HEK293T (cell line): ENCODE results near the gene CCDC169.

Source experiments
- CTCF ChIA-PET: fragments of 350-600 bp; formaldehyde crosslinking; extraction: SDS; loops from one replicate; lab custom pipeline; 2021; ENCODE audit warnings: antibody characterized with exemption, inconsistent platforms; lab: Yijun Ruan, JAX
- POLR2A ChIA-PET: fragments of 350-600 bp; formaldehyde crosslinking; extraction: SDS; loops from one replicate; lab custom pipeline; 2020; ENCODE audit warnings: antibody characterized with exemption, inconsistent platforms; lab: Yijun Ruan, JAX
- DNase-seq: peaks from one replicate; pipeline ENCODE4 v3.0.0; 2012; ENCODE audit warnings: mixed read lengths; ENCODE audit errors: extremely low spot score
- ARNT ChIP-seq: fragments of 450-650 bp; IDR thresholded peaks from 2 replicates; pipeline ENCODE4 v1.6.1; 2017; ENCODE audit warnings: mild to moderate bottlenecking
- FOXA1 ChIP-seq: fragments of 450-650 bp; IDR thresholded peaks from 2 replicates; pipeline ENCODE4 v1.6.1; 2016; ENCODE audit warnings: mild to moderate bottlenecking
- FOXK2 ChIP-seq: fragments of 450-650 bp; IDR thresholded peaks from 2 replicates; pipeline ENCODE4 v1.6.1; 2016; ENCODE audit warnings: mild to moderate bottlenecking
- LEF1 ChIP-seq: fragments of 450-650 bp; IDR thresholded peaks from 2 replicates; pipeline ENCODE4 v1.6.1; 2017; ENCODE audit warnings: mild to moderate bottlenecking, borderline replicate concordance
- NFRKB ChIP-seq: fragments of 450-650 bp; IDR thresholded peaks from 2 replicates; pipeline ENCODE4 v1.6.1; 2016; ENCODE audit warnings: mild to moderate bottlenecking, moderate library complexity
- TARDBP ChIP-seq: fragments of 450-650 bp; IDR thresholded peaks from 2 replicates; pipeline ENCODE4 v1.6.1; 2016

CCDC169 gene

GRCh38 chr13:36183901-36184300, 113.7 kb downstream of the CCDC169 start:
- CTCF ChIA-PET = interaction anchor here (0.6 kb wide), 1 partner anchor 25 kb away, joined by 4 read pairs; no protein-coding TSS in a partner anchor
- TF ChIP-seq NFRKB (no peak), LEF1 (no peak), FOXA1 (no peak), FOXK2 (no peak), TARDBP (no peak), ARNT (no peak)
- no peak for DNase-seq
- POLR2A ChIA-PET = no interaction called here
